ENCODE measurements around the gene PLXDC2.

DNA sequence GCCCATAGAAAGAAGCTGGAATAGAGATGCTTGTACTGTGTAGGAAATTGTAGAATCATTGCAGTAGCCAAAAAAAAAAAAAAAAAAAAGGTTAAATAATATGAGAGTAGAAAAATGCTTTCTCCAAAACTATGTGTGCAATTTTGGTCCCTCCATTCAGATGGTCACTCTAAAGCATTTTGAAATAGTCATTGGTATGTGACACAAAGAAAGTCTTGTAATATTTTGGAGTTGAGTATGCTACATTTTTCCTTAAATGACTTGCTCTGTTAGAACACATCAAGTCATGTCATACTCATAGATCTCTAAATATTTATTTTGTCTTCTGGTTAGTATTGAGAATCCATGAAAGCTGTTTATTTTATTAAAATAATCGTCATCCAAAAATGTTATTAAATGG lies 424.4 kb downstream of the PLXDC2 start:
- TF ChIP-seq, protein P1, sequence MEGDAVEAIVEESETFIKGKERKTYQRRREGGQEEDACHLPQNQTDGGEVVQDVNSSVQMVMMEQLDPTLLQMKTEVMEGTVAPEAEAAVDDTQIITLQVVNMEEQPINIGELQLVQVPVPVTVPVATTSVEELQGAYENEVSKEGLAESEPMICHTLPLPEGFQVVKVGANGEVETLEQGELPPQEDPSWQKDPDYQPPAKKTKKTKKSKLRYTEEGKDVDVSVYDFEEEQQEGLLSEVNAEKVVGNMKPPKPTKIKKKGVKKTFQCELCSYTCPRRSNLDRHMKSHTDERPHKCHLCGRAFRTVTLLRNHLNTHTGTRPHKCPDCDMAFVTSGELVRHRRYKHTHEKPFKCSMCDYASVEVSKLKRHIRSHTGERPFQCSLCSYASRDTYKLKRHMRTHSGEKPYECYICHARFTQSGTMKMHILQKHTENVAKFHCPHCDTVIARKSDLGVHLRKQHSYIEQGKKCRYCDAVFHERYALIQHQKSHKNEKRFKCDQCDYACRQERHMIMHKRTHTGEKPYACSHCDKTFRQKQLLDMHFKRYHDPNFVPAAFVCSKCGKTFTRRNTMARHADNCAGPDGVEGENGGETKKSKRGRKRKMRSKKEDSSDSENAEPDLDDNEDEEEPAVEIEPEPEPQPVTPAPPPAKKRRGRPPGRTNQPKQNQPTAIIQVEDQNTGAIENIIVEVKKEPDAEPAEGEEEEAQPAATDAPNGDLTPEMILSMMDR (conservative IDR thresholded peaks at IDR 0.05 in 1 of 2, IDR thresholded peaks at IDR 0.05 in 1 of 2; ENCODE audit: extremely low read depth in 1 of 2, insufficient read depth in 1 of 2, low read depth in 1 of 2, low read length in 2 of 2): no peak
- no peak for TF ChIP-seq EZH2 (IDR thresholded peaks at IDR 0.05; ENCODE audit: borderline replicate concordance, low read length)

Measured in mammary epithelial cell (primary cell).